ENCODE results near the gene RNASE13.

The RNASE13 gene

DNA sequence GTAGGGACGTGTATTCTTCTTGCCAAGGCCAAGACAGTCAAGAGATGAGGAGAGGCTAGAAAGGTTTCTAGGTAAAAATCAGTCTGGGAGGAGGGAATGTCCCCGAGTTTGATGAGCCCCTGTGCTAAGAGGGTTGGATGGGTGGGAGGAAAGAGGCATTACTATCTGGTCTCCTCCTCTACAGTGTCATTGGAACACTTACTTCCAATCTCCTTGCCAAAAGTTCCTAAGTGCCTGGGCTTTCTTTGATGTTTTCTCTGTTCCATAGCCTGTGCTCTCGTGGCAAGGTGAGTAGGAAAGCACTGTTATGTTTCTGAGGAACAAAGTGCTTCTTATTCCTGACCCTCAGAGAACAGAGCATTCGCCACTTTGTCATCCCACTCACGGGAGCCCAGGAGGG, at the start of gene RNASE13:
TSS of gene RNASE13 (minus strand) at position 101 of the 400 bp plus-strand sequence. CDS start 519 bp downstream, outside the sequence.
- DNase-seq: no peak

DNA sequence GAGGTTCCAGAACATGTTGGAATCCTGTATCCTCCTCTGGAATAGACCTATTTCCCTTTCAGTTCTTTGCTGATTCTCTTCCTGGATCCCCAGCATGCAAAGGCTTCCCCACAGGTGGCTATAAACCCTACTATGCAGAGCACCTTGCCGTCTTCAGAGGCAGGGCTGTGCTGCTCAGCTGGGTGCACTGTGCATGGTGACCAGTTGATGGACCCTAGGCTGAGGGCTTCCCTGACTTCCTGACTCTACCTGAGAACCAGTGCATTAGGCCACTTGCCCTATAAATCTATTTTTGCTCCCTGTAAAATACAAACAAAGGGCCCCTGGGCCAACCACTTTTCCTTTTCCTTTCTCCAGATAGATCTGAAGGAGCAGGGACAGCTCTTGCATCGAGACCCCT, 49.8 kb upstream of the RNASE13 start:
- DNase-seq: no peak

DNA sequence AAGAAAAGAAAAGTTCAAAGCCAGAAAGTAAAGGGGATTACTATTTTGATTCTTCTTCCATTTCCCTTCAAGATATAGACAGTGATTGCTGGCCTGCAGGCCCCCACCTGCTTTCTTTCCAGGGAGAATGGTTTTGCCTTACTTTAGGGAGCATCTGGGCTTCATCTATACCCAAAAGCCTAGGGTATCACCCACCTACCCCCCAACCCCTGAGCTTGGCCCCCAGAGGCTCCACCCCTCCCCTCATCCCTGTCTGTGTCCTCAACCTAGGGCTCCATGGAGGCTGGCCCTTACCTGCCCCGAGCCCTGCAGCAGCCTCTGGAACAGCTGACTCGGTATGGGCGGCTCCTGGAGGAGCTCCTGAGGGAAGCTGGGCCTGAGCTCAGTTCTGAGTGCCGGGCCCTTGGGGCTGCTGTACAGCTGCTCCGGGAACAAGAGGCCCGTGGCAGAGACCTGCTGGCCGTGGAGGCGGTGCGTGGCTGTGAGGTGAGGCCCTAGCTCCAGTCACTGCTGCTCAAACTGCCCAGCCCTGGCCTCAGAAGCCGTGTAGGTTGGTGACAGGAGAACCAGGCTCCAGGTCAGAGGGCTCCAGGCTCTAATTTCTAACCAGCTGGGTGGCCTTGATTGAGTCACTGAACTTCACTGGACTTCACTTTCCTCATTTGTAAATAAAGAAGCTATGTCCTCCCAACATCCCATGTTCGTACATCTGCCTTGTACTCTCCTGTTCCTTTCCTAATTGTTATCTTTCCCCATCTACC, 49.1 kb upstream of the RNASE13 start:
- DNase-seq: no peak

- no peak for DNase-seq
Observed at GRCh38 chr14:21081521-21082142, 47.0 kb upstream of the RNASE13 start.

DNA sequence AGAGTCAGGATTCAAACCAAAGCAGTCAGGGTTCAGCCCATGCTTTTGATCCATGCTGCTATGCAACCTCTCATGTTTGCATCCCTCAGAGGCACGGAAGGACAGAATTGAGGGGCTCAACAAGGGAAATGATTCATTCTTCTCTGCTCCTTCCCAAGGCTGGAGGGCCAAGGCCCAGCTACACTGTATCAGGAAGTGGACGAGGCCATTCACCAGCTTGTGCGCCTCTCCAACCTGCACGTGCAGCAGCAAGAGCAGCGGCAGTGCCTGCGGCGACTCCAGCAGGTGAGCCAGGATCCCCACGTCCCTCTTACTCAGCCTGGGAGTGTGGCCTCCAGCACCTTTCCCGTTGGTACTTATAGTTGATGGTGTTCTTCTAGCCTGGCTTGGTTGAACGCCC, 44.1 kb upstream of the RNASE13 start:
- no peak for DNase-seq

DNA sequence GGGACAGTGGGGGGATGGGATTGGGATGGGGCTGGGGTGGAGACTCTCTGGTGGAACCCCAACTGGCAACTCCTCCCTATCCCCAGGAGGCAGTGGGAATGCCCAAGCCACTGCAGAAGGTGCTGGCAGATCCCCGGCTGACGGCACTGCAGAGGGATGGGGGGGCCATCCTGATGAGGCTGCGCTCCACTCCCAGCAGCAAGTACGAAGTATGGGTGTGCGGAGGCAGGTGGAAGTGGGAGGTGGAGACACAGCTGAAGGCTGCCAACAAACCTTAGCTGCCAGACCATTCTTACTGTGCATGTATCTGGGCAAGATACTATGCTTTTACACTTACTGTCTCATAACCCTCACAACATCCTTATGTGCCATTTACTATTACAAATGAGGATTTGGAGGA, 43.7 kb upstream of the RNASE13 start:
- DNase-seq: no peak

DNA sequence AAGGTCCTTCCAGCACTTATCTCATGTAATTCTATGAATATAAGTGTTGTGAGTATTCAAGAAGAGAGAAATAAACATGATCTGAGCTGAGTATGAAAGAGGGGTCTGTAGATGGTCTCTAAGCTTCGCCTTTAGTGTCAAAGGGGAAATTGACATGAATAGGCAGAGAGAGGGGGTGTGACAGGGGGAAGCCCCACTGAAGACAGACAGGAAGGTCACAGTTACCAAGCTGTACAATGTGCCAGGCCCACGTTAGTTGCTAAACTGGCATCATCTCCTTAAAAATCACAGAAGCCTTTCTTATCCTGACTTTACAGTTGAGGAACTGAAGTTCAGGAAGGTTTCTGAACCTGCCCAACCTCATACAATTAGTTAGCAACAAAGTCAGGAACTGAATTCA, 43.1 kb upstream of the RNASE13 start:
- DNase-seq: no peak

DNA sequence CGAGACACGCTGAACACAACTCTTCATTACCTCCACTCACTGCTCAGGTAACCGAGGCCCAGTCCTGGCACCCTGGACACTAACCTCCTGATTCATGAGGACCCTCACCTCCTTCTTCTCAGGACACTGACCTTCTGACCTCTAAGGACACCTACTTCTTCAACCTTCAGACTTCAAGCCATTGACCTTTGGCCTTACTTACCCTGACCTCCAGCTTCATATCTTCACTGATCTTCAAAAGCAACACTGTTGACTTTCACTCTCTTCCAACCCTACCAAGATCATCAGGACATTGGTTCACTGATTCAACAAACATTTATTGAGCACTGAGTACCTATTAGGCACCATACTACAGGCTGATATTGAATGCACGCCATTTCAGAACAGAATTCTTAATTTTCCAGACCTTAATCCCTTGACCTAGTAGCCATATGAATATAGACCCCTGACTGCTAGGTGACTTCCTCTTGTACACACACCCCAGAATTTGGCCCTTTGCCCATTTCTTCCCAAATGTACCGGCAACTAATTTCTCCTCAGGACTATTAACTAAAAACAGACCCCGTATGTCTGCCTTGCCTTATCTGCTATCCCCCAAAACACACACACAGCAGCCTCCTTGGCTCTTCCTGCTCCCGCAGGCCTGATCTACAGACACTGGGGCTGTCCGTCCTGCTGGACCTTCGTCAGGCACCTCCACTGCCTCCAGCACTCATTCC, 41.3 kb upstream of the RNASE13 start:
- DNase-seq: no peak

DNA sequence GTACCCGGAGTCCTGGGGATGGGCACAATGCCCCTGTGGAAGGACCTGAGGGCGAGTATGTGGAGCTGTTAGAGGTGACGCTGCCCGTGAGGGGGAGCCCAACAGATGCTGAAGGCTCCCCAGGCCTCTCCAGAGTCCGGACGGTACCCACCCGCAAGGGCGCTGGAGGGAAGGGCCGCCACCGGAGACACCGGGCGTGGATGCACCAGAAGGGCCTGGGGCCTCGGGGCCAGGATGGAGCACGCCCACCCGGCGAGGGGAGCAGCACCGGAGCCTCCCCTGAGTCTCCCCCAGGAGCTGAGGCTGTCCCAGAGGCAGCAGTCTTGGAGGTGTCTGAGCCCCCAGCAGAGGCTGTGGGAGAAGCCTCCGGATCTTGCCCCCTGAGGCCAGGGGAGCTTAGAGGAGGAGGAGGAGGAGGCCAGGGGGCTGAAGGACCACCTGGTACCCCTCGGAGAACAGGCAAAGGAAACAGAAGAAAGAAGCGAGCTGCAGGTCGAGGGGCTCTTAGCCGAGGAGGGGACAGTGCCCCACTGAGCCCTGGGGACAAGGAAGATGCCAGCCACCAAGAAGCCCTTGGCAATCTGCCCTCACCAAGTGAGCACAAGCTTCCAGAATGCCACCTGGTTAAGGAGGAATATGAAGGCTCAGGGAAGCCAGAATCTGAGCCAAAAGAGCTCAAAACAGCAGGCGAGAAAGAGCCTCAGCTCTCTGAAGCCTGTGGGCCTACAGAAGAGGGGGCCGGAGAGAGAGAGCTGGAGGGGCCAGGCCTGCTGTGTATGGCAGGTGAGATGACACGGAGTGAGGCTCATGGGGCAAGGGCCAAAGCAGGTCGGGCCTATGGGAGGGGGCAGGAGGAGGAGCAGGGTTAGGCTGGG, 40.0 kb upstream of the RNASE13 start:
- DNase-seq: no peak

DNA sequence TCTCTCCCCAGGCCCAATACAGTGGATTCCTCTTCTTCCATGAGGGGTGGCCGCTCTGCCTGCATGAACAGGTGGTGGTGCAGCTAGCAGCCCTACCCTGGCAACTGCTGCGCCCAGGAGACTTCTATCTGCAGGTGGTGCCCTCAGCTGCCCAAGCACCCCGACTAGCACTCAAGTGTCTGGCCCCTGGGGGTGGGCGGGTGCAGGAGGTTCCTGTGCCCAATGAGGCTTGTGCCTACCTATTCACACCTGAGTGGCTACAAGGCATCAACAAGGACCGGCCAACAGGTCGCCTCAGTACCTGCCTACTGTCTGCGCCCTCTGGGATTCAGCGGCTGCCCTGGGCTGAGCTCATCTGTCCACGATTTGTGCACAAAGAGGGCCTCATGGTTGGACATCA, 39.3 kb upstream of the RNASE13 start:
- DNase-seq: no peak

- DNase-seq: no peak
Observed at GRCh38 chr14:21072781-21073339, 38.3 kb upstream of the RNASE13 start.

DNA sequence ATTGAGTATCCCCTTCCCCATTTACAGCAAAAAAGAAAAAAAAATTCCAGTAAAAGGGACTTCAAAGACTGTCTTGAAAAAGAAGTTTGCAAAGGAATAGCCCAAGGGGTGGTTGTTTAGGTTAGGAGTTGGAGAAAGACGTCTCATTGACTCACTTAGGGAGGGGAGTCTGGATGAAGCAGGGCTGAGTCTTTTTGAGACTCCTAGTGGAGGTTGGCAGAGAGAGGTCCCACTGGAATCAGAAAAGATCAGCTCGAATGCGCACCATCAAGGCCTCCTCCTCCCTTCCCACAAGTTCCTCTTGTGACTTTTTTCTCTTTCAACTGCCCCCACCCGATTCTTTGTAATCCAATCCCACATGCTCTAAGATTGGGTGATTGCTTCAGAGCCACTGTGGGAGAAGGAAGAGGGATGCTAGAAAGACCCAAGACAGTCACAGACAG, 37.4 kb upstream of the RNASE13 start:
- no peak for DNase-seq

- DNase-seq: peak; percentile 84
Observed at GRCh38 chr14:21071225-21072030, 36.8 kb upstream of the RNASE13 start.

GRCh38 chr14:21070610-21071224, 36.1 kb upstream of the RNASE13 start:
- peak; percentile 56 for DNase-seq

DNA sequence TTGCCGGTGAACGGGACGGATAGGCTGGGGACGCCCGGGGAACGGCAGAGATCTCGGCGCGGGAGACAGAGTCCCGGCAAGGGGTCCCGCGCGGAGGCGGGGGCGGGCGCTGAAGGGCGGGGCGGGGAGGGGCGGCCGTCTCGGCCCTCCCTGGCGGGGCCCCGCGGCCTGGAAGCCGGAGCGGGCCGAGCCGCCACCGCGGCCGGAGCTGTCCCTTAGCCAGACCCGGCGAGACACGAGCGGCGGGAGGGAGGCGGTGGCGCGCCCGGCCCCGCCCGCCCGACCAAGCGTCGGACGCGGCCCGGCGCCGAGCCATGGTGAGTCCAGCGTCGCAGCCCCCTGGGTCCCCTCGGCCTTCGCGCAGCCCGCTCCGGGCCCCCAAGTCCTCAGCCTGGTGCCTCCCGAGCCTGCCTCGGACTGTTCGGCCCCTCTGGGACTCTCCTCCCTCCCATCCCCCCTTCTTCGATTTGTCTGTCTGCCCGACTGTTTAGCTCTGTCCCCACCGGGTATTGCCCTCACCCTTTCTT, 35.5 kb upstream of the RNASE13 start, which contains the start of gene ARHGEF40:
TSS of gene ARHGEF40 (plus strand) at position 222 of the 527 bp plus-strand sequence. CDS start at position 315, 93 bp downstream.
- DNase-seq: peak; percentile 46

GRCh38 chr14:21069388-21070082, 34.9 kb upstream of the RNASE13 start:
- peak; percentile 46 for DNase-seq

DNA sequence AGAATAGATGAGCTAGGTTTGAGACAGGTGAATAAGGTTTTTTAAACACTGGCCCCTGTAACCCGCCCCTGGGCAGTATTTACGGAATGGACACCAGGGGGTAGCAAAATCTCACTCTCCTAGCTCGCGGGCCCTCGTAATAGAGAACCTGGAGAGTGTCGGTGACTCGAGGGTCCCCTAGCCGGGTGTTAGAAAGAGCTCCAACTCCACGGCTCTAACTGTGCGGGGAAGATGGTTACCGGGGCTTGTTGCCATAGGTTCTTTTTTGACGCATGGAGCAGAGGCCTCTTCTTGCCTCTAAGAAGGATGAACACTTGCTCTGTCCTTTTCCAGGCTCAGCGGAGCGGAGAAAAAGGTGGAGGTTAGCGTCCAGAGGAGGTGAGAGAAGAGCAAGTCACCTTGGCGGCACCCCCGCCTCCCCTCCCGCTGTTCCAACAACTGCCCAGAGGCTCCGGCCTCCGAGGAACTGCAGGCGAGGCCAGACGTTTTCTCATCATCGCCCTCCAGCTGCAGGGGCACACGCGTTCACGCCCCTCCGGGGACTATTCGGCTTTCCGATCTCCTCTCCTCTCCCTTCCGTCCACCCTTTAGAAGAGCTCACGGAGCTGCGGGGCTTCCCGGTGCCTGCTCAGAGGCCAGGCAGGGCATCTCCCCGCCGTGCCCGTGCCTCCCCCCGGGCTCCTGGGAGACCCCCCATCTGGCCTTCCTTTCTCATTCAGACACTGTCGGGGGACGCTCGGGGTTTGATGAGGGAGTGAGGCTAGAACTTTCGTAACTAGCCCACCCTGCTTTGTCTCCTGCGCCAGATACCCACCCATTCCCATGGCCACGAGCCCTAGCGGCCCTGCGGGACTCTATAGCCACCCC, 34.1 kb upstream of the RNASE13 start:
- DNase-seq: peak; percentile 84

DNA sequence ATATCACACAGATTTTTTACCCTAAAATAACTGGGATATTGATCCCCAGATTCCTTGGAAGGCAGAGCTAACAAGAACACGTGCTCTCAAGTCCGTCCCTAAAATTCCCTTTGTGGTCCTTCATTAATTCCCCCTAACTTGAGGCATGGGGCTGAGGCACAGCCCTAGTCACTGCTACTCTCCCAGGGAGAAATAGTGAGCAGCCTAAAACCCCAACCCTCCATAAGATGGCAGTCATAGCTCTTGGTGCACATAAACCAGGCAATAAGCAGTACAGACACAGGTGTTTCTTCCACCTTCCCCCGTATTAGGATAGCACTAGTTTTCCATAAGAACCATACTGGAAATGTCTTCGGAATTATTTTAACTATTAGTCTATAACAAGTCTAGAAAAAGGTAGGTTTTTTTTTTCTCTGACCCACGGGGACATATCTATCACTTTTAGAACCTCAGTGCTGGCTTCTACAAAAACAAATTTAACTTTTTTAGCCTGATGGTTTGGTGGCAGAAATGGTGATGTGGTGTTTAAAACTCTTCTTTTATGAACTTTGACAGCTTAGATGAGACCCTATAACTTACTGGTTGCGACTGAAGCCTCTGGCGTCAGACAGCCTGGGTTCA, 32.4 kb upstream of the RNASE13 start:
- DNase-seq: peak; percentile 14

- no peak for DNase-seq
Observed at GRCh38 chr14:21063479-21063878, 28.9 kb upstream of the RNASE13 start.
